Stimulated activated CD4-positive, alpha-beta T cell treated with anti-CD3 and anti-CD28 coated beads, TNF-alpha, amount 100 ng/mL, for 4 hours (primary cell): ENCODE measurements around the gene PLA2R1.

Source experiments
- DNase-seq, 3 experiments: peaks; one replicate each; pipeline ENCODE4 v3.0.0-alpha.2; 2020; ENCODE audit warnings: low read depth in 3 of 3

The PLA2R1 gene

GRCh38 chr2:159933727-159934049, 128.7 kb downstream of the PLA2R1 start:
- DNase-seq: no peak

DNA sequence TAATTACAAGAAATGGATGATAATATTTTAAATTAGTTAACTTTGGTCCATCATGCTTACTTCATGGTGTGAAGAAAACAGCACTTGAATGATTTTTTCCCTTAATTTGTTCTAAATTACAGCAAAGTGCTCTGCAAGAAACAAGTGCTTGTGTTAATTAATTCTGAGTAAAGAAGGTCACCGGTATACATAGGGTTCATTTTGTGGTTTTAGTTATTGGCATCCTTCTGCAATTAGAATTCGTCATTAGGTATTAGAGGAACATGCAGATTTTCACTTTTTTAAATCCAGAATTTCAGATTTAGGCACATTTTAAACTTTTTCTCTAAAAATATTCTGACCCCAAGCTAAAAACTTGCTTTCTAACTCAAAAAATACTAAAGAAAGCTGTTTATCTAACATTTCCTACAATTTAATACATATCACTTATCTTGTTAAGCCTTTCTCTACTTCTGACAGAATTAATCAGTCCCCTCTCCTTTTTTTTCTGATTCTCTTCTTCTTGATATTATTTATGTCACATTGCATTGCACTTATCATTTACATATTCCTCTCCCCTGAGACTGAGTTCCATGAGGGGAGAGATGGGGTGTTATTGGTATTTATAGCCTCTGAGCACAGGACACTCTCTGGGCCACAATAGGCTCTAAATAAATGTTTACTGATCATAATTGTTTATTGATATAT, 129.2 kb downstream of the PLA2R1 start:
- no peak for DNase-seq

GRCh38 chr2:159926695-159927094, 135.7 kb downstream of the PLA2R1 start:
- no peak for DNase-seq

- DNase-seq: no peak
Measured at GRCh38 chr2:159925975-159926374, 136.4 kb downstream of the PLA2R1 start.

- no peak for DNase-seq
Measured at GRCh38 chr2:159922563-159922962, 139.9 kb downstream of the PLA2R1 start.

DNA sequence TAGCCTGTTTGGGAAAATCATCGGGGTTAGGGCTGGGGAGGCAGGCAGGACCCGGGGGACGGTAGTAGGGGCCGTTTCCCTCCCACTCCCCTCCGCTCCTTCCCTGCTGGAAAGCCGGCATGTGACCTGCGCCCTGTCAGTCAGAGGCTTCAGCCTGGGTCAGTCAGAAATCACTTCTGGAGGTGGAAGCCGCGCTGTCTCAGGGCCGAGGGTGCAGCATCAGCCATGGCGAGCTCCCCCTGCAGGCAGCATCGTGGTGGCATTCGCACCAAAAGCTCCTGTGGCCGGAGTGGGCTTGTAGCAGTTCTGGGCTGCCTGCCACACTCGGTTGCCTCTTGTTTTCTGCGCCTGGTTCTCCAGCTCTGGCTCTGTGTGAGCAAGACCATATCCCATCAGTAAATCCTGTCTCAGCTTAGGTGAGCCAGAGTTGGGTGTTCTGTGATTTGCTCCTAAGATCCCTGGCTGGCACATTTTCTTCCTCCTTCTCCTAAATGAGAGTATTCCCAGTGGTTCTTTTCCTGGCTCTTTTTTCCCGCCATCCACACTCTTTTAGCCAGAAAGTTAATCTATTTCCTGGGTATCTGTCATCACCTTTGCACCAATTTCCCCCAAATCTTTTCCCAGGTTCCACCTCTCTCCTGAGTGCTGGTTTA, 140.5 kb downstream of the PLA2R1 start:
- peak; percentile 51 to 57 (median 55) for DNase-seq

GRCh38 chr2:159916511-159916910, 145.9 kb downstream of the PLA2R1 start:
- DNase-seq: no peak

DNA sequence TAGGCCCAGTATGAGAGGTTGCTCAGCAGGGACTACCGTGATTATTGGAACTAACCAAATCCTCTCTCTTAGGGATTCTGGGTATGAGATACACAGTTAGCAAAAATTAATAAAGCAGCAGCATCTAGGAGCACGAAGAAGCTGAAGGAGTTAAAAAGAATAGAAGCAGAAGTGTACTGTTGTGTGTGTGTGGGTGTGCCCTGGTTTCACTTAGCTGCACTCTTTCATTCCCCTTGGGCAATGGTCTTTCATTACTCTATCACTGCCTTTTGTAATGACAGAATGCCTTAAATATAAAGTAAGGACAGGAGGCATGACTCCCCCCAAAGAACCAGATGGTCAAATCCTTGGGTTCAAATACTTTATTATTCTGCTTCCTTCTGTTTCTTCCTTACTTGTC, 148.5 kb downstream of the PLA2R1 start:
- no peak for DNase-seq

DNA sequence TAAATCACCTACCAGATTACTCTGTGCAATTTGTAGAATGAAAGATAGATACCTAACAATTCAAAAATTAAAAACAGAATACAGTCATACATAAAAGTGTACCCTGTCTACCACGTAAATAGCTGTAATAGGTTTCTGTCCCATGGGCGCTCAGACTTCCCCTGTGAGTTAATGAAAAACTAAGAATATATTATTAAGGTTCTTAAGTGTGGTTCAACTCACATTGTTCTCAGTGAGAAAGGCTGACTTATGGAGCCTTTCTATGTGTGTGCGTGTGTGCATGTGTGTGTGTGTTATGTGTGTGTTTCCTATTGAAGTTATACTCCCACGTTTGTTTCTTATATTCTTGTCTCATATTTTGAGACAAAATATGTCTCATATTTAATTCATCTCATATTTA, 149.8 kb downstream of the PLA2R1 start:
- DNase-seq: no peak

- no peak for DNase-seq
Measured at GRCh38 chr2:159910951-159911350, 151.5 kb downstream of the PLA2R1 start.

- no peak for DNase-seq
Measured at GRCh38 chr2:159908623-159909022, 153.8 kb downstream of the PLA2R1 start.

DNA sequence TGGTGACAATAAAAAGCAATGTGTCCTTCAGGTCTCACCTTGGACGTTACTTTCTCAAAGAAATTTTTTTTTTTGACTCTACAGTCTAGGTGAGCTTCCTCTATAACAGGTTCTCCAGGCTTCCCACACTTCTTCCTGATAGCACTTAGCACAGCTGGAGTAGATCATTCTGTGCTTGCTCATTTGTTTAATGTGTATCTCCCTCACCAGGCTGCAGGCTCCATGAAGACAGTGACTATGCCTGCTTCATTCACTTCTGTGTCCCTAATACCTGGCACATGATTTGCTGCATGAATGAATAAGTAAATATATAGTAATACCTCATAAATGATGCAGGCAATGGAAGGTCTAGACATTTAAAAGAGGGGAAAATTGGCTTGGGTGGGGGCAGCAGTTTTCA, 154.5 kb downstream of the PLA2R1 start:
- no peak for DNase-seq

DNA sequence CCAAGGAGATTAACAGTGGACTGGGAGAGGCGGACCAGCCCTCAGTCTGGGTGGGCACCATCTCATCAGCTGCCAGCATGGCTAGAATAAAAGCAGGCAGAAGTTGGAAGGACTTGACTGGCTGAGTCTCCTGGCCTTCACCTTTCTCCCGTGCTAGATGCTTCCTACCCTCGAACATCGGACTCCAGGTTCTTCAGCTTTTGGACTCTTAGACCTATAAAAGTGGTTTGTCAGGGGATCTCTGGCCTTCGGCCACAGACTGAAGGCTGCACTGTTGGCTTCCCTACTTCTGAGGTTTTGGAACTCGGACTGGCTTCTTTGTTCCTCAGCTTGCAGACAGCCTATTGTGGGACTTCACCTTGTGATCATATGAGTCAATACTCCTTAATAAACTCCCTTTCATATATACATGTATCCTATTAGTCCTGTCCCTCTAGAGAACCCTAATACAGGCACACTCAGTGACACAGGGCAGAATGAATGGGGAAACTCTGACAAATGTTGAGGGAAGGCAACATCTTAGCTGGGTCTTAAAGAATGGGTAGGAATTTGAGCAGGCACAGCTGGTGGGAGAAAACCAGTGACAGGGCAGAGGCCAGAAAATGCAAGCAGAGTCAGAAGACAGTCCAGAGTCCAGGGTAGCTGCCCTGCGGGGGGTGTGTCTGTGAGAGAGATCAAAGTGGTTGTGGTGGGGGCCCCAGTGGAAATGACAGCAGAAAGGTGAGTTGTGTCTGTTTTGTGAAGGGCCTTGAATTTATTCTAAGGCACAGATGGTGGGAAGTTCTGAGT, 156.3 kb downstream of the PLA2R1 start:
- no peak for DNase-seq

DNA sequence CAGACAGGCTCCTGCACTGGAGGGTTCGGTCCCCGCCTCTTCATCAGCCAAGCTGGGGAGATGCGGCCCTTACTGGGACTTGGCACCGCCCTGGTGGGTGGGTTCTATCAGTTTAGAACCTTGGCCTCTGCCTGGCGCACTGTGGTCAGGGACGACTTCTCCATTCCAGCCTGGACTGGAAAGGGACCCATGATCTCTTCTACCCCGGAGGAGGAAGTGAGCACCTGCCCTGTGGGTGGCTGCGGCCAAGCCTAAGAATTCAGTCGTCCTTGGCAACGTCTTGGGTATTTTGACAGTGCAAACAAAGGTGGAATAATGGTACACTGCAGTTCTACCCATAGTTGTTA, 157.5 kb downstream of the PLA2R1 start:
- no peak for DNase-seq

DNA sequence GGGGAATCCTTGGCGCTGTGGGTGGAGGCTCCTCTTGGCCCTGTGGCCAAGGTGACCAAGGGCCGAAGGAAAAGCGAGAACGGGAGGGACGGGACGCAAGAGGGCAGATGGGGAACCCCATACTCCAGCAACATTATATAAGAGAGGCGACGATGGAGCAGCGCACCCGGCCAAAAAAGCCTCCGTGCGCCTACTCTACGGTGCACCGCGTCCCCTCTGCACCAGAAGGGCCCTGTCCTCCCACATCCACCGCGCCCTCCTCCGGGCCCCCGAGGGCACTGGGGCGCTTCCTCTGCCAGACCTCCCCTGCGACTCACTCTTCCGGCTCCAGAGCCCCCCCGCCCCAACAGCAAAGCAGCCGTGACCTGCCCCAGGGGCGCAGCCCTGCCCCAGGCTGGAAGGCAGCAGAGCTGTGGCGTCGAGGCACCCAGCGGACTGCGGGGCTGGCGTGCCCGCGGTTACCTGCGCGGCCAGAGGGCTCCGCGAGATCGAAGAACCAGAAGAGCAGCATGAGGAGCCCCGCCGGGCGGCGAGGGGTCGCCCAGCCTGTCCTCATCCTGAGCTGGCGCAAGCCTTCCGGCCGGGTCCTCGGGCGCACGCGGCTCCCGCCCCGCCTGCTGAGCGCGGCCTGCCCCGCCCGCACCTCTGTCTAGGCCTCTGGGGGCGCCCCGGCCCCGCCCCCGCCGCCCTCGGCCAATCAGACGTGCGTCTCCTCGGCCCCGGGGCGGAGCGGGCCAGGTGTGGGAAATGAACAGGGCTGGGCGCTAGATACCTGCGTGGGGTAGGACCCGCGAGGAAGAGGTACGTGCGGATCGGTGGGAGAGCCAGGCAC, 158.1 kb downstream of the PLA2R1 start, which contains the start of gene LY75:
Gene LY75, minus strand, starts transcription at position 630 of the 832 bp plus-strand sequence.
- peak; percentile 66 to 78 (median 73) for DNase-seq

GRCh38 chr2:159903443-159904126, 158.8 kb downstream of the PLA2R1 start:
- peak; percentile 23 to 41 (median 32) for DNase-seq

- no peak for DNase-seq
Measured at GRCh38 chr2:159902722-159903121, 159.7 kb downstream of the PLA2R1 start.

DNA sequence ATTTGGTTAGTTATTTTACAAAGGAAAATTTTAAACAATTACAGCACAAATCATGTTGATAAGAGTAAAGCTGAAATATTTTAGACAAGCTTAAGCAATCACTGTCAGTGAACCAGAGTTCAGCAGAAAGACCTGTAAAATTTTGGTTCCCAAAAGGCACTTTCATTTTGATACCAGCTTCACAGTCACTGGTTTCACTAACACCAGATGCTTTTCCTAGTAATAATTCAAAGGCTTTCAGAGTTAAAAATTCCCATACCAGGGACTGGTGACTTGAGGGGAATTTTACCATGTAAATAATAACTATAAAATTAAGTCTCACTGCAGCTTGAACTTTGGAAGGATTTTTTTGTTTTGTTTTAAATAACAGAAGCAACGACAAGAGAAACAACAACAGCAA, 162.1 kb downstream of the PLA2R1 start:
- no peak for DNase-seq

DNA sequence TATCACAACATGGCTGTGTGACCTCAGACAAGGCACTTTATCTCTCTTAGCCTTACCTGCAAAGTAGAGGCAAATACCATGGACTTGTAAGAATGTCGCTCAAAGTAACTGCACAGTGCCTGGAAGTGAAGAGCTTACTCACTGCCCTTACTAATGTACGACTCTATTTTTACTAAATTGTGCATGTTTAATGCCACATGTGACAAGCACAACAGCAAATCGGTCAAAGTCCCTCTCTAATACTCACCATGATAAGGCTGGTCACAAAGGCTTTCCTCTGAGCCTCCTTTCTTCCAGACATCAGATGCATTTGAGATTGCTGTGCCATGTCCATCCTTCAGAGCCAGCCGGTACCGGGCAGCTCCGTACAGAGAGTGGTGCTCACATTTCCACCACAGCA, 164.0 kb downstream of the PLA2R1 start:
- DNase-seq: no peak

- no peak for DNase-seq
Measured at GRCh38 chr2:159897720-159898119, 164.7 kb downstream of the PLA2R1 start.

- no peak for DNase-seq
Measured at GRCh38 chr2:159897081-159897480, 165.3 kb downstream of the PLA2R1 start.
